ENCODE measurements around the gene COX8A.
A peak's percentile ranks its signal among the peaks of the same experiment; 100 is the strongest.

COX8A gene

DNA sequence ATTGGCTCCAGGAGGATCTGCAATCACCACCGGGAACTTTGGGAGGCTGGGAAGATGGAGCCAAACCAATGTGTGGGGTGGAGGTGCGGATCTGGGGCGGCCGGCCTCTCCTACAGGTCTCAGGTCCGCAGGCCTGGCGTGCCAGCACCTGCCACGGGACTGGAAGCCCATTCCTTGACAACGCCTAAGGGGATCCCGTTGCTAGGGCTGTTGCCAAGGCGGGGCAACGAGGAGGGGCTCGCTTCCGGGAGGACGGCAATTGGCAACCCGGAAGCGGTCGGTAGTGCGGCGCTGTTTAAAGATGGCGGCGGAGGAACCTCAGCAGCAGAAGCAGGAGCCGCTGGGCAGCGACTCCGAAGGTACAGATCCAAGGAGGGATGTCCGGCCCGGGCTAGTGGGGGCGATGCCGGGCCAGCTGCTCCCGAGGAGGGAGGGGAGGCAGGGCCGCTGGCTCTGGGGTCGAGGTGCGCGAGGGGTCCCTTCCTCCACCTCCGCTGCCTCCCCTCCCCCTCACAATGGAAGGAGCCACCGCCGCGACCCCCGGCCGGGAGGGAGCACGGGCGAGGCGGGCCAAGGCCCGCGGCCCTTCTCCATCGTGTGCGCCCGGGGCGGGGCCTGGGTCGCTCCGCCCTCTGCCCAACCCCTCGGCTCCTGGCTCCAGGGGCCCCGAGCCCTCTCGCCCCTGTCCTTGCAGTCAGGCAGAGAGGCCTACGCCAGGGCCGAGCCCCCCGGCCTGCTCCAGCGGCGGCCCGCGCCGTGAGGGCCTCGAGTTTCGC, 11.9 kb downstream of the COX8A start, which contains the start of gene OTUB1:
OTUB1 (plus strand) TSS at position 283 of the 776 bp plus-strand sequence; CDS start at position 302, 19 bp downstream.
- peaks cover 0 to 23% (median 17%) of the 10 kb centered on the region in 4 experiments for H3K36me3 ChIP-seq (ENCODE audit: control insufficient read depth in 4 of 4, insufficient read depth in 4 of 4, low read length in 3 of 4)
- H3K27ac ChIP-seq (ENCODE audit: insufficient read depth in 1 of 2, low read depth in 1 of 2, low read length in 2 of 2, poor library complexity in 1 of 2, severe bottlenecking in 2 of 2), result peak within 1 kb of the TSS; percentile 61 to 90
- peak; percentile 89 to 91 (median 90) for DNase-seq
- H3K4me1 ChIP-seq (ENCODE audit: control extremely low read depth in 1 of 4, control insufficient read depth in 4 of 4, insufficient read depth in 4 of 4, low read length in 3 of 4), result peaks cover 0 to 38% (median 32%) of the 10 kb centered on the region in 4 experiments
- WGBS (ENCODE audit: insufficient coverage), result 0% methylated on average over 44 of the region's 63 CpGs
- POLR2A ChIA-PET, result interaction anchor here (1.1 kb wide), 1 partner anchor 195 kb away, joined by 3 read pairs; no protein-coding TSS in a partner anchor
- peak within 1 kb of the TSS; percentile 56 to 95 (median 86) for H3K4me3 ChIP-seq (ENCODE audit: control insufficient read depth in 1 of 7, extremely low read depth in 1 of 7, insufficient read depth in 4 of 7, low read depth in 2 of 7, low read length in 6 of 7)
- no peaks in the 10 kb centered on the region for H3K9me3 ChIP-seq (ENCODE audit: control extremely low read depth in 1 of 5, control insufficient read depth in 4 of 5, insufficient read depth in 2 of 5, low read depth in 1 of 5, low read length in 4 of 5)
- CTCF ChIA-PET, result interaction anchor here (5.5 kb wide), 1 partner anchor 15 kb away, joined by 32 read pairs; no protein-coding TSS in a partner anchor
- H3K27me3 ChIP-seq (replicated peaks in 2 of 5; ENCODE audit: control insufficient read depth in 4 of 5, insufficient read depth in 5 of 5, low read length in 4 of 5), result no peaks in the 10 kb centered on the region

DNA sequence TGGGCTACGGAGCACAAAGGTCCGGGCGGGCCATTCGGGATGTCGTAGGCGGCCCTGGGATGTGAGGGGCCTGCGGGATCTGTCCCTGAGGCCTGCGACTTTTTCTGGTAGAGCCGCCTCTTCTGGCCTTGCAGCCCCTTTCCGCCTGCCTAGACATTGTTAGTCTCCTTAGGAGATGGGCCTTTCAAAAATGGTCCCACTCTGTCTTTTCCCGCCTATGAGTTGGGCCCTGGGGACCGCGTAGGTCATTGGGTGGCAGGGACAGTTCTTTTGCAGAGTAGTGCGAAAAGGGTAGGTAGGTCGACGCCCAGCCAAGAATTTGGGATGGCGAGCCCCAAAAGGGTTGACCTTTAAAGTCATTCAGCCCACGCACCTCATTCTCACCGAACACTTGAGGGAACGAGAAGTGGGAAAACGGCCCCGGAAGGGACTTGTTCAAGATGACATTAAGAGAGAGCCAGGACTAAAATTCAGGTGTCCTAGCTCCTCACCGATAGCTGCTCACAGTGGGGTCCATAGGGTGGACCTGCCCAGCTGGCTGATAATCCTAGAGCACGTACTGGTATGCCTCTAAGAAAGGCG, 12.6 kb downstream of the COX8A start:
- Histone ChIP-seq H3K36me3 (ENCODE audit: control insufficient read depth in 4 of 4, insufficient read depth in 4 of 4, low read length in 3 of 4) (peaks cover 0 to 28% (median 19%) of the 10 kb centered on the region in 4 experiments), H3K27ac (ENCODE audit: insufficient read depth in 1 of 2, low read depth in 1 of 2, low read length in 2 of 2, poor library complexity in 1 of 2, severe bottlenecking in 2 of 2) (peak overlapping the region; percentile 61 to 90), H3K27me3 (replicated peaks in 2 of 5; ENCODE audit: control insufficient read depth in 4 of 5, insufficient read depth in 5 of 5, low read length in 4 of 5) (no peaks in the 10 kb centered on the region), H3K9me3 (ENCODE audit: control extremely low read depth in 1 of 5, control insufficient read depth in 4 of 5, insufficient read depth in 2 of 5, low read depth in 1 of 5, low read length in 4 of 5) (no peaks in the 10 kb centered on the region), H3K4me3 (ENCODE audit: control insufficient read depth in 1 of 7, extremely low read depth in 1 of 7, insufficient read depth in 4 of 7, low read depth in 2 of 7, low read length in 6 of 7) (peak overlapping the region; percentile 56 to 95 (median 86)), H3K4me1 (ENCODE audit: control extremely low read depth in 1 of 4, control insufficient read depth in 4 of 4, insufficient read depth in 4 of 4, low read length in 3 of 4) (peaks cover 0 to 33% (median 28%) of the 10 kb centered on the region in 4 experiments)
- ChIA-PET POLR2A (no interaction called here), CTCF (interaction anchor here (2.2 to 5.5 kb wide), 2 partner anchors 14 to 162 kb away, joined by 6 to 32 read pairs; no protein-coding TSS in a partner anchor)
- WGBS (ENCODE audit: insufficient coverage), result 55% methylated on average over 25 of the region's 25 CpGs
- no peak for DNase-seq

DNA sequence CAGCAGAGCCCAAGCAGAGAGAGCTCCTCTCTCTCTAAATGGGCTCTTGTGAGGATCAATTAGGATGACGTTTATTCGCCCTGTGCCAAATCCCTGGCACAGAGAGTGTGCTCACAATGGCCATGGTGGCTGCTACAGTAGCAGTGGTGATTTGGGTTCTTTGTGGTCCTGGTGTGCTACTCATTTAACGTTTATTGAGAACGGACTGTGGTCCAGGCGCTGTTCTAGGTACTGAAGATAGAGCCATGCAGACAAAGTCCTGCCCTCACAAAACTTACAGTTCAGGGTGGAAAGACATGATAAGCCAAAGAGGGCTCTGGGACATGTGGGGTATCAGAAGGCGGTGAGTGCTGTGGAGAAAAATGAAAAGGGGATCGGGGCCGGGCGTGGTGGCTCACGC, 17.1 kb downstream of the COX8A start:
- no peak overlapping the region for H3K4me3 ChIP-seq (ENCODE audit: control insufficient read depth in 1 of 7, extremely low read depth in 1 of 7, insufficient read depth in 4 of 7, low read depth in 2 of 7, low read length in 6 of 7)
- 94% methylated on average over 9 of the region's 10 CpGs for WGBS (ENCODE audit: insufficient coverage)
- no peaks in the 10 kb centered on the region for H3K27me3 ChIP-seq (replicated peaks in 2 of 5; ENCODE audit: control insufficient read depth in 4 of 5, insufficient read depth in 5 of 5, low read length in 4 of 5)
- H3K4me1 ChIP-seq (ENCODE audit: control extremely low read depth in 1 of 4, control insufficient read depth in 4 of 4, insufficient read depth in 4 of 4, low read length in 3 of 4), result peaks cover 0 to 12% (median 10%) of the 10 kb centered on the region in 4 experiments
- H3K9me3 ChIP-seq (ENCODE audit: control extremely low read depth in 1 of 5, control insufficient read depth in 4 of 5, insufficient read depth in 2 of 5, low read depth in 1 of 5, low read length in 4 of 5), result no peaks in the 10 kb centered on the region
- no peak for DNase-seq
- H3K36me3 ChIP-seq (ENCODE audit: control insufficient read depth in 4 of 4, insufficient read depth in 4 of 4, low read length in 3 of 4), result peaks cover 5 to 53% (median 33%) of the 10 kb centered on the region in 4 experiments
- H3K27ac ChIP-seq (ENCODE audit: insufficient read depth in 1 of 2, low read depth in 1 of 2, low read length in 2 of 2, poor library complexity in 1 of 2, severe bottlenecking in 2 of 2), result no peak overlapping the region
- POLR2A ChIA-PET, result no interaction called here
- CTCF ChIA-PET, result interaction anchor here (5.5 kb wide), 1 partner anchor 9 kb away, joined by 32 read pairs; no protein-coding TSS in a partner anchor

DNA sequence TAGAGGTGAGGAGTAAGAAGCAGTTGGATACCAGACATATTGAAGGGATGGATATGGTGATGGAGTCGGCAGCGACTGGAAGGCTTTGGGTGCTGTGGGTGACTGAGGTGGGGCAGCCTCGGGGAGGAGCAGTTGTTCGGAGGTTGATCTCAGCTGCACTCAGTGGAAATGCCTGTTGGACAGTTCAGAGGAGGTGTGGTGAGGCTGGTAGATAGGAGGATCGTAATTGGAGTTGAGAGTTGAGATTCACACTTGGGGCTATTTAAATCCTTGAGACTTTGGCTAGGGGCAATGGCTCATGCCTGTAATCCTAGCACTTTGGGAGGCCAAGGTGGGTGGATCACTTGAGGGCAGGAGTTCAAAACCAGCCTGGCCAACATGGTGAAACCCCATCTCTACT, 18.7 kb downstream of the COX8A start:
- WGBS (ENCODE audit: insufficient coverage), result 97% methylated on average over 5 of the region's 5 CpGs
- no peak for DNase-seq
- Histone ChIP-seq H3K27ac (ENCODE audit: insufficient read depth in 1 of 2, low read depth in 1 of 2, low read length in 2 of 2, poor library complexity in 1 of 2, severe bottlenecking in 2 of 2) (no peak overlapping the region), H3K4me3 (ENCODE audit: control insufficient read depth in 1 of 7, extremely low read depth in 1 of 7, insufficient read depth in 4 of 7, low read depth in 2 of 7, low read length in 6 of 7) (no peak overlapping the region), H3K4me1 (ENCODE audit: control extremely low read depth in 1 of 4, control insufficient read depth in 4 of 4, insufficient read depth in 4 of 4, low read length in 3 of 4) (peaks cover 0 to 4% (median 2%) of the 10 kb centered on the region in 4 experiments), H3K9me3 (ENCODE audit: control extremely low read depth in 1 of 5, control insufficient read depth in 4 of 5, insufficient read depth in 2 of 5, low read depth in 1 of 5, low read length in 4 of 5) (no peaks in the 10 kb centered on the region), H3K27me3 (replicated peaks in 2 of 5; ENCODE audit: control insufficient read depth in 4 of 5, insufficient read depth in 5 of 5, low read length in 4 of 5) (peaks cover 0 to 4% (median 0%) of the 10 kb centered on the region in 5 experiments), H3K36me3 (ENCODE audit: control insufficient read depth in 4 of 4, insufficient read depth in 4 of 4, low read length in 3 of 4) (peaks cover 8 to 68% (median 46%) of the 10 kb centered on the region in 4 experiments)
- ChIA-PET CTCF (no interaction called here), POLR2A (no interaction called here)

DNA sequence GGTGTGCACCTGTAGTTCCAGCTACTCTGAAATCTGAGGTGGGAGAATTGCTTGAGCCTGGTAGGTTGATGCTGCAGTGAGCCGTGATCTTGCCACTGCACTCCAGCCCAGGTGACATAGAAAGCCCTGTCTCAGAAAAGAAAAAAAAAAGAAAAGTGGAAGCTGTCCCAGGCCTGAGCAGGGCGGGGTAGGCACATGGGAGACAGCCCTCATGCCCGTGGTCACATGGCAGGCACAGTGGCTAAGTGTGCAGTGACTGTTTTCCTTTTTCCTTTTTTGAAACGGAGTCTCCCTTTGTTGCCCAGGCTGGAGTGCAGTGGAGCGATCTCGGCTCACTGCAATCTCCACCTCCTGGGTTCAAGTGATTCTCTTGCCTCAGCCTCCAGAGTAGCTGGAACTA, 19.6 kb downstream of the COX8A start:
- no peaks in the 10 kb centered on the region for H3K9me3 ChIP-seq (ENCODE audit: control extremely low read depth in 1 of 5, control insufficient read depth in 4 of 5, insufficient read depth in 2 of 5, low read depth in 1 of 5, low read length in 4 of 5)
- ChIA-PET CTCF (interaction anchor here (0.6 to 1.3 kb wide), 3 partner anchors 65 to 1325 kb away, joined by 3 to 5 read pairs (median 4); no protein-coding TSS in a partner anchor), POLR2A (no interaction called here)
- peaks cover 8 to 62% (median 44%) of the 10 kb centered on the region in 4 experiments for H3K36me3 ChIP-seq (ENCODE audit: control insufficient read depth in 4 of 4, insufficient read depth in 4 of 4, low read length in 3 of 4)
- peaks cover 0 to 12% (median 7%) of the 10 kb centered on the region in 4 experiments for H3K4me1 ChIP-seq (ENCODE audit: control extremely low read depth in 1 of 4, control insufficient read depth in 4 of 4, insufficient read depth in 4 of 4, low read length in 3 of 4)
- H3K27me3 ChIP-seq (replicated peaks in 2 of 5; ENCODE audit: control insufficient read depth in 4 of 5, insufficient read depth in 5 of 5, low read length in 4 of 5), result peaks cover 0 to 12% (median 0%) of the 10 kb centered on the region in 5 experiments
- 81% methylated on average over 3 of the region's 6 CpGs for WGBS (ENCODE audit: insufficient coverage)
- no peak for DNase-seq
- H3K27ac ChIP-seq (ENCODE audit: insufficient read depth in 1 of 2, low read depth in 1 of 2, low read length in 2 of 2, poor library complexity in 1 of 2, severe bottlenecking in 2 of 2), result no peak overlapping the region
- H3K4me3 ChIP-seq (ENCODE audit: control insufficient read depth in 1 of 7, extremely low read depth in 1 of 7, insufficient read depth in 4 of 7, low read depth in 2 of 7, low read length in 6 of 7), result no peak overlapping the region

DNA sequence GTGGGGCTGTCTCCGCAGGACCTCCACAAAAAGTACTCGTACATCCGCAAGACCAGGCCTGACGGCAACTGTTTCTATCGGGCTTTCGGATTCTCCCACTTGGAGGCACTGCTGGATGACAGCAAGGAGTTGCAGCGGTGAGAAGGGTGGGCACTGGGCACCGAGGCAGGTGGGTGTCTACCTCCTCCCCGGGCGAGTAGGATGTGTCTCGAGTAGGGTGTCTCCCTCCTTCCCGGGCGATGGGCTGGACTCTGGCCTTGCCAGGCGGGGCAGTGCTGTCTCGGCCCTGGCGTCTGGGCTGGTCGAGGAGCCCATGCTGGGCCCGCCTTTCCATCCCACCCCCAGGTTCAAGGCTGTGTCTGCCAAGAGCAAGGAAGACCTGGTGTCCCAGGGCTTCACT, 22.1 kb downstream of the COX8A start:
- peaks cover 8 to 46% (median 34%) of the 10 kb centered on the region in 4 experiments for H3K36me3 ChIP-seq (ENCODE audit: control insufficient read depth in 4 of 4, insufficient read depth in 4 of 4, low read length in 3 of 4)
- H3K4me3 ChIP-seq (ENCODE audit: control insufficient read depth in 1 of 7, extremely low read depth in 1 of 7, insufficient read depth in 4 of 7, low read depth in 2 of 7, low read length in 6 of 7), result no peak overlapping the region
- no peak overlapping the region for H3K27ac ChIP-seq (ENCODE audit: insufficient read depth in 1 of 2, low read depth in 1 of 2, low read length in 2 of 2, poor library complexity in 1 of 2, severe bottlenecking in 2 of 2)
- H3K9me3 ChIP-seq (ENCODE audit: control extremely low read depth in 1 of 5, control insufficient read depth in 4 of 5, insufficient read depth in 2 of 5, low read depth in 1 of 5, low read length in 4 of 5), result no peaks in the 10 kb centered on the region
- peaks cover 0 to 35% (median 26%) of the 10 kb centered on the region in 4 experiments for H3K4me1 ChIP-seq (ENCODE audit: control extremely low read depth in 1 of 4, control insufficient read depth in 4 of 4, insufficient read depth in 4 of 4, low read length in 3 of 4)
- POLR2A ChIA-PET, result no interaction called here
- no peak for DNase-seq
- WGBS (ENCODE audit: insufficient coverage), result 97% methylated on average over 15 of the region's 18 CpGs
- CTCF ChIA-PET, result interaction anchor here (0.9 kb wide), 1 partner anchor 151 kb away, joined by 3 read pairs; no protein-coding TSS in a partner anchor
- peaks cover 0 to 34% (median 0%) of the 10 kb centered on the region in 5 experiments for H3K27me3 ChIP-seq (replicated peaks in 2 of 5; ENCODE audit: control insufficient read depth in 4 of 5, insufficient read depth in 5 of 5, low read length in 4 of 5)

Data from common myeloid progenitor, CD34-positive (primary cell).